HepG2 (cell line): ENCODE data around the gene KIFC1.

Experiments
- BCLAF1 ChIP-seq: fragments of 450-650 bp; IDR thresholded peaks from 2 replicates; pipeline ENCODE4 v1.6.1; 2017; ENCODE audit warnings: mild to moderate bottlenecking
- EP300 ChIP-seq, 3 experiments: sonication (generic) in 1 of 3; formaldehyde crosslinking in 1 of 3; IDR thresholded peaks; 2 replicates each; pipeline versions ENCODE4 v1.5.1 to v1.6.1; 2011 to 2020; ENCODE audit warnings: low read depth in 2 of 3, low read length in 2 of 3, borderline replicate concordance in 1 of 3, improper control_type of control experiment in 1 of 3, mild to moderate bottlenecking in 1 of 3, missing genetic modification reagents in 1 of 3, moderate library complexity in 1 of 3
- HDAC2 ChIP-seq: sonication (generic); formaldehyde crosslinking; IDR thresholded peaks from 2 replicates; pipeline ENCODE4 v1.4.0; 2020; ENCODE audit warnings: missing genetic modification reagents
- NCOA1 ChIP-seq: sonication (generic); formaldehyde crosslinking; IDR thresholded peaks from 2 replicates; pipeline ENCODE4 v1.9.0; 2021; ENCODE audit warnings: missing genetic modification reagents
- SIN3B ChIP-seq: fragments of 150-350 bp; IDR thresholded peaks from 2 replicates; pipeline ENCODE4 v1.6.1; 2014; ENCODE audit warnings: low read length
- TAF1 ChIP-seq: sonication (generic); formaldehyde crosslinking; IDR thresholded peaks from 2 replicates; pipeline ENCODE4 v1.4.0; 2020; ENCODE audit warnings: missing genetic modification reagents
- UBTF ChIP-seq: sonication (generic); formaldehyde crosslinking; IDR thresholded peaks from 2 replicates; pipeline ENCODE4 v1.4.0; 2020; ENCODE audit warnings: mild to moderate bottlenecking, missing genetic modification reagents
- YY1 ChIP-seq: IDR thresholded peaks from 2 replicates; pipeline ENCODE4 v1.6.1; 2011; ENCODE audit warnings: low read length, low read depth, moderate library complexity, mild to moderate bottlenecking; ENCODE audit not compliant: insufficient read depth, insufficient replicate concordance
- ZNF557 ChIP-seq: sonication (generic); formaldehyde crosslinking; IDR thresholded peaks from 2 replicates; pipeline ENCODE4 v1.4.0; 2020; ENCODE audit warnings: missing genetic modification reagents
- TF ChIP-seq, protein P1 (sequence below): sonication (generic); formaldehyde crosslinking; IDR thresholded peaks from 2 replicates; pipeline ENCODE4 v1.4.0; 2020; ENCODE audit warnings: mild to moderate bottlenecking, low read depth, missing genetic modification reagents
- TF ChIP-seq, protein P2 (sequence below): IDR thresholded peaks from 2 replicates; pipeline ENCODE4 v1.6.1; 2016; ENCODE audit warnings: low read depth

GRCh38 chr6:33456156-33456555 lies 64.5 kb downstream of the KIFC1 start:
- no peak for TF ChIP-seq TAF1 (CRISPR knock-in tag)
- no peak for TF ChIP-seq NCOA1
- no peak for TF ChIP-seq BCLAF1
- TF ChIP-seq YY1 = no peak
- TF ChIP-seq SIN3B = no peak
- TF ChIP-seq, protein P1, sequence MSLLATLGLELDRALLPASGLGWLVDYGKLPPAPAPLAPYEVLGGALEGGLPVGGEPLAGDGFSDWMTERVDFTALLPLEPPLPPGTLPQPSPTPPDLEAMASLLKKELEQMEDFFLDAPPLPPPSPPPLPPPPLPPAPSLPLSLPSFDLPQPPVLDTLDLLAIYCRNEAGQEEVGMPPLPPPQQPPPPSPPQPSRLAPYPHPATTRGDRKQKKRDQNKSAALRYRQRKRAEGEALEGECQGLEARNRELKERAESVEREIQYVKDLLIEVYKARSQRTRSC (CRISPR knock-in tag) = no peak
- no peak for TF ChIP-seq HDAC2 (CRISPR knock-in tag)
- no peak for TF ChIP-seq UBTF (CRISPR knock-in tag)
- TF ChIP-seq EP300 (IDR thresholded peaks at IDR 0.05; ENCODE audit: low read depth in 2 of 2, low read length in 2 of 2) = no peak
- TF ChIP-seq EP300 (CRISPR knock-in tag; IDR thresholded peaks at IDR 0.05; ENCODE audit: borderline replicate concordance) = no peak
- TF ChIP-seq, protein P2, sequence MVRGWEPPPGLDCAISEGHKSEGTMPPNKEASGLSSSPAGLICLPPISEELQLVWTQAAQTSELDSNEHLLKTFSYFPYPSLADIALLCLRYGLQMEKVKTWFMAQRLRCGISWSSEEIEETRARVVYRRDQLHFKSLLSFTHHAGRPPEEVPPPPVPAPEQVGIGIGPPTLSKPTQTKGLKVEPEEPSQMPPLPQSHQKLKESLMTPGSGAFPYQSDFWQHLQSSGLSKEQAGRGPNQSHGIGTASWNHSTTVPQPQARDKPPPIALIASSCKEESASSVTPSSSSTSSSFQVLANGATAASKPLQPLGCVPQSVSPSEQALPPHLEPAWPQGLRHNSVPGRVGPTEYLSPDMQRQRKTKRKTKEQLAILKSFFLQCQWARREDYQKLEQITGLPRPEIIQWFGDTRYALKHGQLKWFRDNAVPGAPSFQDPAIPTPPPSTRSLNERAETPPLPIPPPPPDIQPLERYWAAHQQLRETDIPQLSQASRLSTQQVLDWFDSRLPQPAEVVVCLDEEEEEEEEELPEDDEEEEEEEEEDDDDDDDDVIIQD = no peak
- TF ChIP-seq ZNF557 (CRISPR knock-in tag) = no peak
